Muscle layer of duodenum (tissue), 2 donors: ENCODE measurements around the gene ICE2.
"Not testable (repeated sequence)": the region's sequence is repeated elsewhere in the genome, so short reads cannot be mapped to it uniquely, and the experiment has no call there.

Experiments used
- H3K27ac ChIP-seq: one replicate; pipeline ENCODE4 v1.7.0; 2013; ENCODE audit warnings: mild to moderate bottlenecking, low read length
- H3K27me3 ChIP-seq: one replicate; pipeline ENCODE4 v1.7.0; 2013; ENCODE audit warnings: low read depth, mild to moderate bottlenecking, control low read depth, low read length
- H3K36me3 ChIP-seq, 2 donors: one replicate each; pipeline ENCODE4 v1.7.0; 2013; ENCODE audit warnings: low read length in 2 of 2, control low read depth in 1 of 2, mild to moderate bottlenecking in 1 of 2; ENCODE audit not compliant: insufficient read depth in 2 of 2, control insufficient read depth in 1 of 2
- H3K4me1 ChIP-seq, 2 donors: one replicate each; pipeline ENCODE4 v1.7.0; 2013; ENCODE audit warnings: low read length in 2 of 2, mild to moderate bottlenecking in 2 of 2, control low read depth in 1 of 2, moderate library complexity in 1 of 2; ENCODE audit not compliant: insufficient read depth in 2 of 2, control insufficient read depth in 1 of 2
- H3K4me3 ChIP-seq, 2 donors: one replicate each; pipeline ENCODE4 v1.7.0; 2013; ENCODE audit warnings: low read length in 2 of 2, low read depth in 1 of 2, mild to moderate bottlenecking in 1 of 2
- H3K9me3 ChIP-seq, 2 donors: one replicate each; pipeline ENCODE4 v1.7.0; 2013; ENCODE audit warnings: low read length in 2 of 2, control low read depth in 1 of 2, mild to moderate bottlenecking in 1 of 2; ENCODE audit not compliant: control insufficient read depth in 1 of 2
- donor health status: healthy.

ICE2 gene

GRCh38 chr15:60418096-60418495 is 60.8 kb downstream of the ICE2 start:
- Histone ChIP-seq H3K36me3 (peaks cover 0 to 7% of the 10 kb centered on the region in 2 donors), H3K27ac (no peak overlapping the region), H3K9me3 (no peaks in the 10 kb centered on the region), H3K4me3 (no peak overlapping the region), H3K4me1 (peaks cover 0 to 9% of the 10 kb centered on the region in 2 donors), H3K27me3 (no peaks in the 10 kb centered on the region)

- Histone ChIP-seq H3K9me3 (no peaks in the 10 kb centered on the region), H3K36me3 (peaks cover 0 to 3% of the 10 kb centered on the region in 2 donors), H3K4me1 (peaks cover 0 to 9% of the 10 kb centered on the region in 2 donors), H3K27ac (no peak overlapping the region), H3K27me3 (no peaks in the 10 kb centered on the region), H3K4me3 (no peak overlapping the region)
Measured at GRCh38 chr15:60417112-60417511, 61.8 kb downstream of the ICE2 start.

GRCh38 chr15:60416484-60416883 is 62.5 kb downstream of the ICE2 start:
- H3K27me3 ChIP-seq = no peaks in the 10 kb centered on the region
- no peaks in the 10 kb centered on the region for H3K9me3 ChIP-seq
- no peaks in the 10 kb centered on the region for H3K36me3 ChIP-seq
- H3K4me3 ChIP-seq = no peak overlapping the region
- H3K27ac ChIP-seq = no peak overlapping the region
- H3K4me1 ChIP-seq = peaks cover 0 to 9% of the 10 kb centered on the region in 2 donors

- H3K4me1 ChIP-seq = peaks cover 0 to 9% of the 10 kb centered on the region in 2 donors
- H3K36me3 ChIP-seq = no peaks in the 10 kb centered on the region
- no peak overlapping the region for H3K4me3 ChIP-seq
- no peak overlapping the region for H3K27ac ChIP-seq
- H3K27me3 ChIP-seq = no peaks in the 10 kb centered on the region
- no peaks in the 10 kb centered on the region for H3K9me3 ChIP-seq
Measured at GRCh38 chr15:60414016-60414682, 64.8 kb downstream of the ICE2 start.

- no peaks in the 10 kb centered on the region for H3K36me3 ChIP-seq
- no peak overlapping the region for H3K27ac ChIP-seq
- H3K27me3 ChIP-seq = no peaks in the 10 kb centered on the region
- H3K4me1 ChIP-seq = peaks cover 0 to 9% of the 10 kb centered on the region in 2 donors
- no peaks in the 10 kb centered on the region for H3K9me3 ChIP-seq
- H3K4me3 ChIP-seq = no peak overlapping the region
Measured at GRCh38 chr15:60413231-60413824, 65.6 kb downstream of the ICE2 start.

GRCh38 chr15:60412807-60413206 is 66.1 kb downstream of the ICE2 start:
- not testable (repeated sequence) for H3K9me3 ChIP-seq, H3K36me3 ChIP-seq, H3K4me3 ChIP-seq, H3K4me1 ChIP-seq, H3K27ac ChIP-seq, H3K27me3 ChIP-seq

- Histone ChIP-seq H3K36me3 (no peaks in the 10 kb centered on the region), H3K27me3 (no peaks in the 10 kb centered on the region), H3K9me3 (no peaks in the 10 kb centered on the region), H3K27ac (no peak overlapping the region), H3K4me3 (no peak overlapping the region), H3K4me1 (peaks cover 0 to 9% of the 10 kb centered on the region in 2 donors)
Measured at GRCh38 chr15:60411774-60412425, 67.0 kb downstream of the ICE2 start.

GRCh38 chr15:60410350-60410749 is 68.6 kb downstream of the ICE2 start:
- H3K9me3 ChIP-seq, H3K4me1 ChIP-seq, H3K27ac ChIP-seq, H3K27me3 ChIP-seq, H3K36me3 ChIP-seq, H3K4me3 ChIP-seq: not testable (repeated sequence)

GRCh38 chr15:60408463-60408981 is 70.4 kb downstream of the ICE2 start:
- Histone ChIP-seq H3K27me3 (no peaks in the 10 kb centered on the region), H3K27ac (peak overlapping the region; percentile 21), H3K9me3 (no peaks in the 10 kb centered on the region), H3K4me1 (peaks cover 0 to 4% of the 10 kb centered on the region in 2 donors), H3K4me3 (no peak overlapping the region), H3K36me3 (no peaks in the 10 kb centered on the region)

- Histone ChIP-seq H3K36me3 (no peaks in the 10 kb centered on the region), H3K27ac (peak overlapping the region; percentile 3), H3K4me3 (no peak overlapping the region), H3K9me3 (no peaks in the 10 kb centered on the region), H3K27me3 (no peaks in the 10 kb centered on the region), H3K4me1 (no peaks in the 10 kb centered on the region)
Measured at GRCh38 chr15:60407415-60407805, 71.5 kb downstream of the ICE2 start.

- Histone ChIP-seq H3K4me3 (no peak overlapping the region), H3K4me1 (no peaks in the 10 kb centered on the region), H3K27ac (peak overlapping the region; percentile 3), H3K36me3 (no peaks in the 10 kb centered on the region), H3K9me3 (no peaks in the 10 kb centered on the region), H3K27me3 (no peaks in the 10 kb centered on the region)
Measured at GRCh38 chr15:60406513-60407414, 72.2 kb downstream of the ICE2 start.
